T47D (cell line): ENCODE data around the gene UBR3.

ENCODE experiments used
- DNase-seq, 2 experiments: peaks; one replicate each; pipeline versions ENCODE4 v3.0.0 to v3.0.0-alpha.2; 2011 to 2012; ENCODE audit warnings: low read depth in 1 of 2, low spot score in 1 of 2
- JUND ChIP-seq: IDR thresholded peaks from 2 replicates; pipeline ENCODE4 v1.6.1; 2012; ENCODE audit warnings: low read depth
- in situ Hi-C: cut with HindIII; loops from 2 replicates; pipeline ENCODE4 v1.10.0; 2016; ENCODE audit warnings: low sequenced_read_pairs, low pct_unique_long_range_greater_than_20kb

UBR3 gene

GRCh38 chr2:170019060-170019805 is 192.0 kb downstream of the UBR3 start:
- in situ Hi-C loops = no loop called here
- TF ChIP-seq JUND = no peak
- no peak for DNase-seq

DNA sequence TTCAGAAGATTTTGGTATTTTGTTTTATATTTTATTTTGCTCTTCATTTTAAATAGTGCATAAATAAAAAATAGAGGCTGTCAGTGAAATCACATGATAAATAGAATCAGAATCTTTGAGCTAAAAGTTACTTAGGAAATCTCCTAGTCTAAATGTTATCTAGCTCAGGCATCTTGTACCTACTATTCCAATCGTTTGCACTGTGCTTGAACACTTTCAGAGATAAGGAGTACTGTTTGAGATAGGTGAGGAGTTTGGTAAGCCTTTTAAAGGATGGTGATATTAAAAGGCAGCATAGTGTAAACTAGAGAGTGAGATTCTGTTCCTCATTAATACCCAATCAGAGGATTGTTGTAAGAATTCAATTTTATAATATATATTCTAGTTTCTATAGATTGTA is 193.5 kb downstream of the UBR3 start:
- TF ChIP-seq JUND = no peak
- in situ Hi-C loops = no loop called here
- no peak for DNase-seq

DNA sequence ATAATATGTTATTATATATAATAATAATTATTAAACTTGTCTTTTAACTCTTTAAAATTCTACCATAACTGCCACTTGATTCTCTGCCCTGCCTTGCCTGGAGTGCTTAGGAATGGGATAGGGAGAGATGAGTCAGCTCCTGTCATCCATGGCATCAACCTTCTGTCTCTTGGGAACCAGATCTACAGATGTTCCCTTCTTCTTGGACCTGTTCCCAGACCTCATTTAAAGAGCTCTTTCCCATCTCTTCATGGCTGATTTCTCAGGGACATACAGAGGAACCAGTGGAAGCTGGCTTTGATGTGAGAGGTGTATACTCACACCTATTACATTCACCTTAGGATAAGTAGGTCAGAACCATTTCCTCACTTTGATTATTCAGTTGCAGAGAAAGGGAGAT is 195.4 kb downstream of the UBR3 start:
- no peak for TF ChIP-seq JUND
- in situ Hi-C loops = no loop called here
- no peak for DNase-seq

- no peak for TF ChIP-seq JUND
- in situ Hi-C loops = no loop called here
- DNase-seq = no peak
Observed at GRCh38 chr2:170024721-170025120, 197.5 kb downstream of the UBR3 start.

- in situ Hi-C loops = no loop called here
- no peak for DNase-seq
- TF ChIP-seq JUND = no peak
Observed at GRCh38 chr2:170025223-170025622, 198.0 kb downstream of the UBR3 start.

DNA sequence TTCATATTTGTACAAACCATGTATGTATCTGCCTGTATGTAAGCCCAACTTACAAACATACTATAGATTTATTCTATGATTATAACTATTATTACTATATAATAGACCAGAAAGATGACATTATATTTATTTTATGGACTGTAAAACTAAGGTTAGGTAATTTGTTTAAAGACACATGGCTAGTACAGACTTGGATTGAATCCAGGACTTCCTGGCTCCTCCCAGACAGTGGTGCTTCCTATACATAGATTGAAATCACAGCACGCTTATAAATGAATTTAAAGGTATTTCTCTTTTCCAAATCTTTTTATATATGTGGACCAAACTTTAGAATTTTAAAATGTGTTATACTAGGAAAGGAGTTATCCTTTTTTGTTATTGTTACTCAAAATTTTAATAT is 199.1 kb downstream of the UBR3 start:
- no peak for TF ChIP-seq JUND
- in situ Hi-C loops = no loop called here
- no peak for DNase-seq

- in situ Hi-C loops = no loop called here
- TF ChIP-seq JUND = no peak
- no peak for DNase-seq
Observed at GRCh38 chr2:170029551-170029950, 202.3 kb downstream of the UBR3 start.

DNA sequence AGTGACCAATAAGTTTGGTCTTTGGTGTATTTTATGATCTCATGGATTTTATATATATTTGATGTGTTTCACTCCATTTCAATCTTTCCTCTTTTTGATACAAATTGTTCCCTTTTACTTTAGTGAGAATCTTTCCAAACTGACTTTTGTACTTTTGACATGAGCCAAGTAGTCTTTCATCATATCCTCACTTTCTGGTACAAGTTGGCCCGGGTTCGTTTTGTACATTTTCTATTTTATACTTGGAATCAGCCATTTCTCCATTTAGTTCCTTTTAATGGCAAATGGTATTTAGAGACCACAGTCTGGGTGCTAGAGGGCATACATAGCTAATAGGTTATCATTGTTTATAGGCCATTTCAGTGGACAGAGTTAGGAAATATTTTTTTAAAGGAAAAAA is 202.8 kb downstream of the UBR3 start:
- no peak for DNase-seq
- TF ChIP-seq JUND = no peak
- in situ Hi-C loops = no loop called here

- DNase-seq = no peak
- TF ChIP-seq JUND = no peak
- in situ Hi-C loops = no loop called here
Observed at GRCh38 chr2:170031288-170031687, 204.0 kb downstream of the UBR3 start.

- TF ChIP-seq JUND = no peak
- in situ Hi-C loops = no loop called here
- no peak for DNase-seq
Observed at GRCh38 chr2:170034596-170034995, 207.3 kb downstream of the UBR3 start.

GRCh38 chr2:170038734-170039133 is 211.5 kb downstream of the UBR3 start:
- DNase-seq = no peak
- in situ Hi-C loops = no loop called here
- TF ChIP-seq JUND = no peak

GRCh38 chr2:170039401-170040172 is 212.3 kb downstream of the UBR3 start:
- DNase-seq = no peak
- TF ChIP-seq JUND = no peak
- in situ Hi-C loops = no loop called here

DNA sequence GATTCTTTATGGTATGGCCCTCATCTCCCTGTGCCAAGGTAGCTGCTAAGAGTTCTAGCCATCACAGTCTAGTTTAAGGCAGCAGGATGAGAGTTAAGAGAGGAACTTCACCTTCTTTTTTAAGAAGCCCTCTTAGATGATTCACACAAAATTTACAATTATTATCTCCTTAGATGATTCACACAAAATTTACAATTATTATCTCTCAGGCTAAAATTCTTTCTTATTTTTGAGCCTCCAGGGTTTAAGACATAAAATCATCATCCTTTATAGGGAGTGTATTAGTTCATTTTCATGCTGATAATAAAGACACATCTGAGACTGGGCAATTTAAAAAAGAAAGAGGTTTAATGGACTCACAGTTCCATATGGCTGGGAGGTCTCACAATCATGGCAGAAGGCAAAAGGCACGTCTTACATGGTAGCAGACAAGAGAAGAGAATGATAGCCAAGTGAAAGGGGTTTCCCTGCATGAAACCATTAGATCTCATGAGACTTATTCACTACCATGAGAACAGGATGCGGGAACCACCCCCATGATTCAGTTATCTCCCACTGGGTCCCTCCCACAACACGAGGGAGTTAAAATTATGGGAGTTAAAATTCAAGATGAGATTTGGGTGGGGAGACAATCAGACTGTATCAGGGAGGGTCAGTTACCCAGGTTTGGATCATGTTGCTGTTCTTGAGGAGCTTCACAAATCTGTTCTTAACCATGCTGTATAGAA is 217.7 kb downstream of the UBR3 start:
- in situ Hi-C loops = no loop called here
- TF ChIP-seq JUND = no peak
- no peak for DNase-seq
